HEK293 (cell line): ENCODE results near the gene SLC1A7.
A peak's percentile ranks its signal among the peaks of the same experiment; 100 is the strongest.

Experiments used
- CTCF ChIA-PET: fragments of 350-600 bp; formaldehyde crosslinking; extraction: SDS; loops from one replicate; lab custom pipeline; 2021; ENCODE audit warnings: antibody characterized with exemption; lab: Yijun Ruan, JAX
- POLR2A ChIA-PET: fragments of 300-600 bp; formaldehyde crosslinking; extraction: SDS; loops from one replicate; lab custom pipeline; 2020; ENCODE audit warnings: antibody characterized with exemption, inconsistent platforms; lab: Yijun Ruan, JAX
- H3K27ac ChIP-seq: fragments of 200-500 bp; sonication (Bioruptor generic); 2 replicates; pipeline ENCODE4 v1.5.1; 2014; ENCODE audit warnings: low read depth, low read length, control low read depth, inconsistent platforms; ENCODE audit errors: extremely low read depth
- H3K36me3 ChIP-seq, 2 experiments: fragments of 200-500 bp in 1 of 2; sonication (Bioruptor generic) in 1 of 2; 1 replicate in 1 of 2; 2 replicates in 1 of 2; pipeline ENCODE4 v1.5.1; 2014 to 2017; ENCODE audit warnings: inconsistent platforms in 2 of 2, low read length in 2 of 2; ENCODE audit not compliant: control insufficient read depth in 2 of 2, insufficient read depth in 1 of 2
- H3K4me1 ChIP-seq: fragments of 200-500 bp; sonication (Bioruptor generic); 2 replicates; pipeline ENCODE4 v1.5.1; 2014; ENCODE audit warnings: mild to moderate bottlenecking, low read length, inconsistent platforms; ENCODE audit not compliant: control insufficient read depth, insufficient read depth
- H3K4me3 ChIP-seq: 2 replicates; pipeline ENCODE4 v1.5.1; 2011; ENCODE audit warnings: low read depth, mild to moderate bottlenecking, control low read depth, low read length, moderate library complexity
- H3K9me3 ChIP-seq: fragments of 200-500 bp; sonication (Bioruptor generic); 2 replicates; pipeline ENCODE4 v1.5.1; 2014; ENCODE audit warnings: low read depth, low read length, inconsistent platforms; ENCODE audit not compliant: control insufficient read depth, insufficient read depth
- RBAK ChIP-seq: fragments of 450-650 bp; formaldehyde crosslinking; IDR thresholded peaks from 2 replicates; pipeline ENCODE4 v1.5.1; 2016; ENCODE audit warnings: missing biosample characterization, missing genetic modification characterization
- SCRT1 ChIP-seq: fragments of 450-650 bp; formaldehyde crosslinking; IDR thresholded peaks from 2 replicates; pipeline ENCODE4 v1.5.1; 2016; ENCODE audit warnings: missing biosample characterization, missing genetic modification characterization, borderline replicate concordance
- ZNF10 ChIP-seq: fragments of 450-650 bp; formaldehyde crosslinking; IDR thresholded peaks from 2 replicates; pipeline ENCODE4 v1.5.1; 2017; ENCODE audit warnings: missing biosample characterization, missing genetic modification characterization
- ZNF112 ChIP-seq: fragments of 450-650 bp; formaldehyde crosslinking; IDR thresholded peaks from 2 replicates; pipeline ENCODE4 v1.5.0; 2017; ENCODE audit warnings: missing biosample characterization, missing genetic modification characterization
- ZNF324 ChIP-seq: fragments of 450-650 bp; formaldehyde crosslinking; IDR thresholded peaks from 2 replicates; pipeline ENCODE4 v1.5.1; 2016; ENCODE audit warnings: missing biosample characterization, missing genetic modification characterization
- ZNF335 ChIP-seq: fragments of 450-650 bp; formaldehyde crosslinking; conservative IDR thresholded peaks from 2 replicates; pipeline ENCODE4 v1.5.1; 2016; ENCODE audit warnings: missing biosample characterization, missing genetic modification characterization
- ZNF394 ChIP-seq: fragments of 450-650 bp; formaldehyde crosslinking; IDR thresholded peaks from 2 replicates; pipeline ENCODE4 v1.5.1; 2016; ENCODE audit warnings: missing biosample characterization, missing genetic modification characterization, mild to moderate bottlenecking, moderate library complexity, borderline replicate concordance
- ZNF423 ChIP-seq: fragments of 450-650 bp; formaldehyde crosslinking; IDR thresholded peaks from 2 replicates; pipeline ENCODE4 v1.5.1; 2016; ENCODE audit warnings: missing biosample characterization, missing genetic modification characterization
- ZNF629 ChIP-seq: fragments of 450-650 bp; formaldehyde crosslinking; IDR thresholded peaks from 2 replicates; pipeline ENCODE4 v1.5.1; 2017; ENCODE audit warnings: missing biosample characterization, missing genetic modification characterization
- ZNF677 ChIP-seq: fragments of 450-650 bp; IDR thresholded peaks from 2 replicates; pipeline ENCODE4 v1.5.0; 2018; ENCODE audit warnings: missing biosample characterization, mild to moderate bottlenecking, missing genetic modification characterization, moderate library complexity
- ZNF747 ChIP-seq: fragments of 450-650 bp; formaldehyde crosslinking; IDR thresholded peaks from 2 replicates; pipeline ENCODE4 v1.5.1; 2016; ENCODE audit warnings: missing biosample characterization, missing genetic modification characterization
- ZXDB ChIP-seq: fragments of 450-650 bp; formaldehyde crosslinking; IDR thresholded peaks from 2 replicates; pipeline ENCODE4 v1.5.1; 2016; ENCODE audit warnings: missing biosample characterization, missing genetic modification characterization
- TF ChIP-seq, protein P1 (sequence below): fragments of 450-650 bp; formaldehyde crosslinking; IDR thresholded peaks from 2 replicates; pipeline ENCODE4 v1.5.1; 2016; ENCODE audit warnings: missing biosample characterization, missing genetic modification characterization
- TF ChIP-seq, protein P2 (sequence below): fragments of 450-650 bp; formaldehyde crosslinking; IDR thresholded peaks from 2 replicates; pipeline ENCODE4 v1.5.1; 2017; ENCODE audit warnings: missing biosample characterization, missing genetic modification characterization
- TF ChIP-seq, protein P3 (sequence below): fragments of 450-650 bp; formaldehyde crosslinking; IDR thresholded peaks from 2 replicates; pipeline ENCODE4 v1.5.1; 2017; ENCODE audit warnings: missing biosample characterization, missing genetic modification characterization
- TF ChIP-seq, protein P4 (sequence below): sonication (generic); formaldehyde crosslinking; IDR thresholded peaks from 2 replicates; pipeline ENCODE4 v1.8.1; 2022; ENCODE audit warnings: mild to moderate bottlenecking, moderate library complexity, missing genetic modification reagents
- TF ChIP-seq, protein P5 (sequence below): fragments of 450-650 bp; formaldehyde crosslinking; optimal IDR thresholded peaks from 2 replicates; pipeline ENCODE3; 2016; ENCODE audit warnings: missing biosample characterization, mild to moderate bottlenecking, missing genetic modification characterization

SLC1A7 gene

DNA sequence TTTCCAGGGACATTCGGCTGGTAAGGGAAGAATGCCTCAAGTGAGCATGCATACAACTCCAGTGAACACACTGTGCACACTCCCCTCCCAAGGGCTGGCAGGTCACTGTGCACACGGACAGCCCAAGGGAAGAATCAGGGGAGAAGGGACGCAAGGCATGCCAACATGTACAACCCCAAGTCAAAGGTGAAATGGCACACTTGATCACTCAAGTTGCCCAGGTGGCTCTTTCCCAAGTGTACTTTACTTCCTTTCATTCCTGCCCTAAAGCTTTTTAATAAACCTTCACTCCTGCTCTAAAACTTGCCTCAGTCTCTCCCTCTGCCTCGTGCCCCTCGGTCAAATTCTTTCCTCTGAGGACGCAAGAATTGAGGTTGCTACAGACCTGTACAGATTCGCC lies 13.5 kb upstream of the SLC1A7 start:
- ChIA-PET POLR2A (no interaction called here), CTCF (no interaction called here)

DNA sequence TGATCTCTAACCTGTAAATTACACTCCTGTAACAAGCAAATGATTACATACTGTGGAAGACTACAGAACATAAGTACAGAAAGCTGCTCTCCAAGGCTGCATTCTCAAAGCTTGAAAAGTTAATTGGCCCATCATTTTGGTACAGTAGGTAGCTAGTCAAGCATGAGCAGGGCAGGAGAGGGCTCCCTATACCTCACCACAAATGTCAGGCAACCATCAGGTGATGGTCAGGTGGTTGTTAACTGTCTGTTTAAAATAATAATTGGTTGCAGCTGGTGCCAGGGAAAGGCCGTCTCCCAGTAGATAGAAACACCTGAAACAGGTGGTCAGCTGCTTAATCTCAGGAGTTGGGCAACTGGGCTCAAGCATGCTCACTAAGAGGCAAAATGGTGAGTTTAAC lies 13.1 kb upstream of the SLC1A7 start:
- Histone ChIP-seq H3K9me3 (no peaks in the 10 kb centered on the region), H3K4me3 (no peak overlapping the region), H3K27ac (no peak overlapping the region), H3K36me3 (no peaks in the 10 kb centered on the region), H3K4me1 (no peaks in the 10 kb centered on the region)
- TF ChIP-seq ZNF10 (peak; percentile 63; the same call in 1 of the 2 replicates), ZNF335 (tag by site-specific recombination) (no peak)
- ChIA-PET CTCF (interaction anchor here (0.9 kb wide), 1 partner anchor 25 kb away, joined by 3 read pairs; no protein-coding TSS in a partner anchor), POLR2A (no interaction called here)

More for the DNA sequence above, 13.5 kb upstream of the SLC1A7 start:
- no peaks in the 10 kb centered on the region for H3K4me1 ChIP-seq
- H3K9me3 ChIP-seq = no peaks in the 10 kb centered on the region
- H3K27ac ChIP-seq = no peak overlapping the region
- no peak for TF ChIP-seq ZNF112 (tag by site-specific recombination)
- TF ChIP-seq, protein P1, sequence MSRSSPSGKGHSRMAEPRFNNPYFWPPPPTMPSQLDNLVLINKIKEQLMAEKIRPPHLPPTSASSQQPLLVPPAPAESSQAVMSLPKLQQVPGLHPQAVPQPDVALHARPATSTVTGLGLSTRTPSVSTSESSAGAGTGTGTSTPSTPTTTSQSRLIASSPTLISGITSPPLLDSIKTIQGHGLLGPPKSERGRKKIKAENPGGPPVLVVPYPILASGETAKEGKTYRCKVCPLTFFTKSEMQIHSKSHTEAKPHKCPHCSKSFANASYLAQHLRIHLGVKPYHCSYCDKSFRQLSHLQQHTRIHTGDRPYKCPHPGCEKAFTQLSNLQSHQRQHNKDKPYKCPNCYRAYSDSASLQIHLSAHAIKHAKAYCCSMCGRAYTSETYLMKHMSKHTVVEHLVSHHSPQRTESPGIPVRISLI (tag by site-specific recombination) = no peak
- H3K4me3 ChIP-seq = no peak overlapping the region
- H3K36me3 ChIP-seq = no peaks in the 10 kb centered on the region

DNA sequence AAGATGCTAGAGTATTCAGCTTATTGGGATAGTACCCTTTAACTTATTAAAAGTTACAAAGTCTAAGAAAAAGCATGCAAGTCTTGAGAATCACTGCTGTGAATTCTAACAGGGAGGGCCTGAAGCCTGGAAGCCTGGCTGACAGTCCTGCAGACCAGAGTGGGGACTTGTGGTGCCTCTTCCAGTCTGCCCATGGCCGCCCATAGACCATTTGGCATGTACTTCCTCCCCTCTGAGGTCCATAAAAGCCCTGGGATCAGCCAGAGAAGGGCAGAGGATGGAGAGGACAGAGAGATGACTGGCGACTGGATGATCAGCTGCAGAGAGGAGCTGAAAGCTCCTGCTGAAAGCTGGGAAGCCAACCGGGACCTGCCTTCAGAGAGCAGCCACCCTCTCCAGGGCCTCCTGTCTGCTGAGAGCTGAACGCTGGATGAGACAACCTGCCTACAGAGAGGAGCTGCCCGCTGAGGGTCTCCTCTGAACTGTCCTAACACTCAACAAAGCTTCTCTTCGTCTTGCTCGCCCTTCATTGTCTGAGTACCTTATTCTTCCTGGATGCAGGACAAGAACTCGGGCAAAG lies 12.5 kb upstream of the SLC1A7 start:
- no peak overlapping the region for H3K4me3 ChIP-seq
- no peak overlapping the region for H3K27ac ChIP-seq
- no peaks in the 10 kb centered on the region for H3K4me1 ChIP-seq
- H3K9me3 ChIP-seq = no peaks in the 10 kb centered on the region
- POLR2A ChIA-PET = no interaction called here
- TF ChIP-seq, protein P2, sequence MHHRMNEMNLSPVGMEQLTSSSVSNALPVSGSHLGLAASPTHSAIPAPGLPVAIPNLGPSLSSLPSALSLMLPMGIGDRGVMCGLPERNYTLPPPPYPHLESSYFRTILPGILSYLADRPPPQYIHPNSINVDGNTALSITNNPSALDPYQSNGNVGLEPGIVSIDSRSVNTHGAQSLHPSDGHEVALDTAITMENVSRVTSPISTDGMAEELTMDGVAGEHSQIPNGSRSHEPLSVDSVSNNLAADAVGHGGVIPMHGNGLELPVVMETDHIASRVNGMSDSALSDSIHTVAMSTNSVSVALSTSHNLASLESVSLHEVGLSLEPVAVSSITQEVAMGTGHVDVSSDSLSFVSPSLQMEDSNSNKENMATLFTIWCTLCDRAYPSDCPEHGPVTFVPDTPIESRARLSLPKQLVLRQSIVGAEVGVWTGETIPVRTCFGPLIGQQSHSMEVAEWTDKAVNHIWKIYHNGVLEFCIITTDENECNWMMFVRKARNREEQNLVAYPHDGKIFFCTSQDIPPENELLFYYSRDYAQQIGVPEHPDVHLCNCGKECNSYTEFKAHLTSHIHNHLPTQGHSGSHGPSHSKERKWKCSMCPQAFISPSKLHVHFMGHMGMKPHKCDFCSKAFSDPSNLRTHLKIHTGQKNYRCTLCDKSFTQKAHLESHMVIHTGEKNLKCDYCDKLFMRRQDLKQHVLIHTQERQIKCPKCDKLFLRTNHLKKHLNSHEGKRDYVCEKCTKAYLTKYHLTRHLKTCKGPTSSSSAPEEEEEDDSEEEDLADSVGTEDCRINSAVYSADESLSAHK = no peak
- CTCF ChIA-PET = interaction anchor here (0.9 kb wide), 1 partner anchor 26 kb away, joined by 3 read pairs; no protein-coding TSS in a partner anchor
- no peaks in the 10 kb centered on the region for H3K36me3 ChIP-seq

DNA sequence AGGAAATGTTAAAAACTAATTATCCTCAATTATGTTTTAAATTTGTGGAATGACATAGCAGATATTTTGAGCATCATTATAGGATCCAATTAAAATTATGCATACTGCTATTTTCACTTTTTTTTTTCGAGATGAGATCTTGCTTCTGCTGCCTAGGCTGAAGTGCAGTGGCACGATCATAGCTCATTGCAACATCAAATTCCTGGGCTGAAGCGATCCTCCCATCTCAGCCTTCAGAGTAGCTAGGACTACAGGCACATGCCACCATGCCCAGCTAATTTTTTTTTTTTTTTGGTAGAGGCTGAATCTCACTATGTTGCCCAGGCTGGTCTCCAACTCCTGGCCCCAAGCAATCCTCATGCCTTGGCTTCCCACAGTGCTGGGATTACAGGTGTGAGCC lies 11.3 kb upstream of the SLC1A7 start:
- CTCF ChIA-PET = interaction anchor here (0.6 kb wide), 1 partner anchor 8 kb away, joined by 4 read pairs; no protein-coding TSS in a partner anchor
- no peak overlapping the region for H3K27ac ChIP-seq
- no peaks in the 10 kb centered on the region for H3K9me3 ChIP-seq
- no peaks in the 10 kb centered on the region for H3K4me1 ChIP-seq
- no peak overlapping the region for H3K4me3 ChIP-seq
- POLR2A ChIA-PET = no interaction called here
- no peaks in the 10 kb centered on the region for H3K36me3 ChIP-seq
- TF ChIP-seq, protein P3, sequence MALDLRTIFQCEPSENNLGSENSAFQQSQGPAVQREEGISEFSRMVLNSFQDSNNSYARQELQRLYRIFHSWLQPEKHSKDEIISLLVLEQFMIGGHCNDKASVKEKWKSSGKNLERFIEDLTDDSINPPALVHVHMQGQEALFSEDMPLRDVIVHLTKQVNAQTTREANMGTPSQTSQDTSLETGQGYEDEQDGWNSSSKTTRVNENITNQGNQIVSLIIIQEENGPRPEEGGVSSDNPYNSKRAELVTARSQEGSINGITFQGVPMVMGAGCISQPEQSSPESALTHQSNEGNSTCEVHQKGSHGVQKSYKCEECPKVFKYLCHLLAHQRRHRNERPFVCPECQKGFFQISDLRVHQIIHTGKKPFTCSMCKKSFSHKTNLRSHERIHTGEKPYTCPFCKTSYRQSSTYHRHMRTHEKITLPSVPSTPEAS (tag by site-specific recombination) = no peak
- TF ChIP-seq ZNF677 (no peak), ZNF423 (no peak), ZNF394 (no peak), ZNF324 (no peak), RBAK (tag by site-specific recombination) (no peak), ZXDB (no peak), SCRT1 (tag by site-specific recombination) (no peak), ZNF747 (tag by site-specific recombination) (no peak), ZNF629 (tag by site-specific recombination) (no peak)
- TF ChIP-seq, protein P4, sequence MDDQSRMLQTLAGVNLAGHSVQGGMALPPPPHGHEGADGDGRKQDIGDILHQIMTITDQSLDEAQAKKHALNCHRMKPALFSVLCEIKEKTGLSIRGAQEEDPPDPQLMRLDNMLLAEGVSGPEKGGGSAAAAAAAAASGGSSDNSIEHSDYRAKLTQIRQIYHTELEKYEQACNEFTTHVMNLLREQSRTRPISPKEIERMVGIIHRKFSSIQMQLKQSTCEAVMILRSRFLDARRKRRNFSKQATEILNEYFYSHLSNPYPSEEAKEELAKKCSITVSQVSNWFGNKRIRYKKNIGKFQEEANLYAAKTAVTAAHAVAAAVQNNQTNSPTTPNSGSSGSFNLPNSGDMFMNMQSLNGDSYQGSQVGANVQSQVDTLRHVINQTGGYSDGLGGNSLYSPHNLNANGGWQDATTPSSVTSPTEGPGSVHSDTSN (CRISPR knock-in tag) = no peak
- TF ChIP-seq, protein P5, sequence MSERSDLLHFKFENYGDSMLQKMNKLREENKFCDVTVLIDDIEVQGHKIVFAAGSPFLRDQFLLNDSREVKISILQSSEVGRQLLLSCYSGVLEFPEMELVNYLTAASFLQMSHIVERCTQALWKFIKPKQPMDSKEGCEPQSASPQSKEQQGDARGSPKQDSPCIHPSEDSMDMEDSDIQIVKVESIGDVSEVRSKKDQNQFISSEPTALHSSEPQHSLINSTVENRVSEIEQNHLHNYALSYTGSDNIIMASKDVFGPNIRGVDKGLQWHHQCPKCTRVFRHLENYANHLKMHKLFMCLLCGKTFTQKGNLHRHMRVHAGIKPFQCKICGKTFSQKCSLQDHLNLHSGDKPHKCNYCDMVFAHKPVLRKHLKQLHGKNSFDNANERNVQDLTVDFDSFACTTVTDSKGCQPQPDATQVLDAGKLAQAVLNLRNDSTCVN (tag by site-specific recombination) = no peak
- TF ChIP-seq, protein P2 = no peak
